HG03103 (cell line): ENCODE results near the gene IKZF2.

ENCODE experiments used
- ATAC-seq: cut with Tn5 transposase; IDR thresholded peaks from one replicate; pipeline ENCODE4 v1.9.1; 2021; ENCODE audit warnings: low read depth; ENCODE audit not compliant: unreplicated experiment

The IKZF2 gene

DNA sequence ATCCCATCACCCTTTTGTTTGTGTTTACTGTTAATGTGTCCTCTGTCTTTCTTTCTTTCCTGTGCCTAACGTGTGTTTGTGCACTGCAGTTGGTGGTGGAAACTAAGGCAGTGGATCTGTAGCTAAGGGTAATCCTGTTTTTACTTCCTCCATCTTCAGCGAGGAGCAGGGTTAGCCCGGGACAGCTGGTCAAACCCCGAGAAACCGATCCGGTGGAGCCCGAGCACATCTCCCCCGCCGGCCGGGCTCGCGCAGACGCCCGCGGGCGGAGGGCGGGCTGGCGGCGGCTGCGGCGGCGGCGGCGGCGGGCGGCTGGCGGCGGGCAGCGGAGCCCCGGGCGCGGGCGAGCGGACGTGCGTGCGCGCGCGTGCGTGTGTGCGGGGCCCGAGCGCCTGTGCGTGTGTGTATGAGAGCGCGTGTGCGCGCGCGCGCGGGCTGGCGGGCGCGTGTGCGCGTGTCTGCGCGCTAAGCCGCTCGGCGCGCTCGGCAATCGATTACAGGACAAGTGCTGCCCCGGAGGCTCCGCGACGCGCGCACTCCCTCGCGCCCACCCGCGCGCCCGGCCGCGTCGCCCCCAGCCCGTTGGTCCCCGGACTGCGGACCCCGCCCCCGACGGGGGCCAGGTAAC is at the start of gene IKZF2:
Gene IKZF2 (minus strand): TSS at position 176 of the 628 bp plus-strand sequence. CDS start 2,983 bp downstream, outside the sequence.
- ATAC-seq: peak; percentile 46

DNA sequence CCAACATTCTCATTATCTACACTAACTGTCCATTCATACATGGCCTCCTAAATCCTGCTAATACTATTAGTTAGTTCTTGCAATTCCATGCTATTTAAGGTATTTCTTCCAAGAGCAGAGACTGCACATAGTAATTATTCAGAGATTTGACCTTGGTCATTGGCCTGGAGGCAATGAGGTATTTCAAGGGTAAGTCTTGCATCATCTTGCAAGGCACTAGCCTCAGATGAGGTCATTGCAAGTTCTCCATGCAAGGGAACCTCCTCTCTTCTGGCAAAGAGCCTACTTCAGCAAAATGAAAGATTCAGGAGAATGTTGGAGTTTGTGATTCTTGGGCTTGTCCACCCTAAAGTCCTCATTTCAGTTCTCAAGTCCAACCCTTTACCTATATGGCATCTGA is 48.5 kb upstream of the IKZF2 start:
- ATAC-seq: no peak

DNA sequence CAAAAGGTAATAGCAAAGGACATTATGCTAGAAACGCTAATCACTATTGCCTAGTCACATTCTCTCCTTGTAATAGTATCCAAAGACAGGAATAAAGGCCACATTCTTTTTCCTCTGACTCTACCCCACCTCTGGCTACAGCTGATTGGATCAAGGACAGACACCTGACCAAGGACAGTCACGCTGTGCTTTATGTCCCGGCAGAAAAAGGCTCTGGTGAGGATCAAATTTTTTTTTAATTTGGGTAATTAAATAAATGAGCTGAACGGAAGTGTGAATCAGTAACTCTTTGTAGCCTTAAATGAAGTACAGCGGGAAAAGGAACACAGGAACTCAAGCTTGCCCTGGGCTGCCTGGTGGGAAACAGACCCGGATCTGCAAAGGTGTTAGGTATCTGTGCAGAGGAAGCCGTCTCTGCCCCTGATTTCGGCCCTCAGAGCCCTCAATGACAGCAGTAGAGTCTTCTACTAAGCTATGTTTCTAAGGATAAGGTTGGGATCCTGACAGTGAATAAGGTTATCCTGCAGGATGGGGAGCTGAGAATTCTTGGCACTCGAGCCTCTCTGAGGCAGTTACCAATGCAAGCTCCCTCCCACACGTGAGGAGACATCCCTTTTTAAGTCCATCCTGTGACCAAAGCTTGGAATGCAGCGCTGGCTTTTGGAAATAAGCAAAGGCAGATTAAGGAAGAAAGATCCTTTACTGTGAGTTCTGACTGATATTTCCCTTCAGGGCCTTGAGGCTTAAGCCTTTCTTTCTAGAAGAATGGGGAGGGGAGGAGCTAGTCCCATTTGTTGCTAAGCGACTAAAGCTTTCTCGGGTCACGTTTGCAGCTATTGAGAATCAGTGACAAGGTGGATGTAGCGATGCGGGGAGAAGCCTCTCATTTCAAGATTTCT is 37.8 kb upstream of the IKZF2 start:
- no peak for ATAC-seq

DNA sequence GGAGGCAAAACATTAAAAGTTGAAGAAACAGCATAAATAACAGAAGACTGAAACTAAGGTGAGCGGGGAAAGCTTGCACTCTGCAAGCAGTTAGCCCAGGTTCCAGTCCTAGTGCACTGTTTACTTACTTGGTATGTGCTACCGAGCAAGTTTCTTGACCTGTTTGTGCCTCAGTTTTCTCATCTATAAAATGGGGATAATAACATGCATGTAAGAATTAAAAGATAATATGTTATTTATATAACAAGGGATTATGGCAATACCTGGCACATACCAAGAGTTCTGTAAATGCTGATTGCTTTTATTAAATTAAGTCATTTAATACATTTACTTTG is 37.1 kb upstream of the IKZF2 start:
- ATAC-seq: no peak

DNA sequence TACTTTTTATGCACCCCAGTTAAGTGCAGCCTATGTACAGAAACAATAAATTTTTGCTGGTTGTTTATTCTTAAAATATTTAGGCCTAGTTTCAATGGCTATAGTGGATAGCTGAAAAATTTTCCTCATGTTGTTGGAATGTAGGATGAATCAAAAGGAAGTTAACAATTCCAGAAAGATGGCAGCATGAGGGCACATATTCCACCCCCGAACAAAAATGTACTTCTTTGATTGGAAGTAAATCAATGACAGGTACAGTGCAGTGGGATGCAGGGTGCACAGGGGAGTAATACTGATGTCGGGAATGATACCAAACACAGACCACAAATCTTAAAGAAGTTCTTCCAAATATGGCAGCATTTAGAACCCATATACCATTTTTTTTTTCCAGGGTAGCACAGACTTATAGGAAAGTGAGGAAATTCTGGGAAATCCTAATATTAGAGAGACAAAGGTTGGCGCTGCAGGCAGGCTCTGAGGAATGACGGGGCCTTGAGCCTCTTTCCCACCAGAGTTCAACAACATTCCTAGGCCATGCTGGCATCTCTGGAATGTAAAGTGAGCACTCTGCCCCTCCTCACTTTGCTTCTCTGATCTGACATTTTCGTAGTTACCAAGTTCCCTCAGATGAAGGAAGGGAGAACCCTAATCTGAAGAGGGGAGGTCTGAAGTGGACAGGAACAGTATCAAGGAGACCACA is 36.6 kb upstream of the IKZF2 start:
- no peak for ATAC-seq

DNA sequence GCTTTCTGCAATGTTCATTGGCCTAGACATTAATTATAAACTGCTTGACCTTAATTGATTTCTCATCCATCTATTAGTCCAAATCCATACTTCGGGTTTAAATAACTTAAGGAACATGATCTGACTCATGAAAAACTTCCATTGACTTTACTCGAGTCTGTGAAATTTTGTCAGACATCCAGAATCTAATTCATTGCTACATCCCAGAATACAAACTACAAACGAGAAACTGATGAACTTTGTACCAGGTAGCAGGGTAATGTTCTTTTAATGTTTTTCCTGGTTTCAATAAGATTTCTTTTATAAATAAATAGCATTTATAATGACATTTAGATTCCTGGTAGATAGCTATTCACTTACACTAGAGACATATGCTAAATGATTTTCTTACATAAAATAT is 36.0 kb upstream of the IKZF2 start:
- no peak for ATAC-seq

DNA sequence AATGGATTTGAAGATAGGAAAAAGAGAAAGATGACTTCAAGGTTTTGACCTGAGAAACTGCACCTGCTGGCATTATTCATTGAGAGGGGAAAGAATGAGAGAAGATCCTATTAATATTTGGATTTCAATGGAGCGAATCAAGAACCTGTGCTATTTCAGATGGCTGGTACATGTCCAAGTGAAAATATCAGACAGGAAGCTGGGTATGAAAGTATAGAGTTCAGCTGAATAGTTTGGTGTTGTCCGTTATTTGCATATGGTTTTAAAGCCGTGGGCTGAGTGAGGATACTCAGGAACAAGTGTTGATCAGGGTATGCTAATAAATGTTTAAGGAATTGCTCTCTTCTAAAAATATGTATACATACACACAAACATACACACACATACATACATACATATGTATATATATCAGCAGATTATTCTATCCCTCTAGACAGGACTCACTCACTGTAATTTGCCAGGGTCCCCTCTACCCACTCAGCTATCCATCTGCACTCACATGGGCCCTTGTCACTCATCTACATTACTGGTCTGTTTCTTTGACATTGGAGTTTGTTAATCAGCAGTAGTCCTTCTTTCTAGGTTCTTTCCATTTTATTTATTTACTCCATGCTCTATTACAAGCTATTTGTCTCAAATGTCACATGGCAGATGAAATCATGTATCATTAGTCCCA is 33.9 kb upstream of the IKZF2 start:
- peak; percentile 92 for ATAC-seq

DNA sequence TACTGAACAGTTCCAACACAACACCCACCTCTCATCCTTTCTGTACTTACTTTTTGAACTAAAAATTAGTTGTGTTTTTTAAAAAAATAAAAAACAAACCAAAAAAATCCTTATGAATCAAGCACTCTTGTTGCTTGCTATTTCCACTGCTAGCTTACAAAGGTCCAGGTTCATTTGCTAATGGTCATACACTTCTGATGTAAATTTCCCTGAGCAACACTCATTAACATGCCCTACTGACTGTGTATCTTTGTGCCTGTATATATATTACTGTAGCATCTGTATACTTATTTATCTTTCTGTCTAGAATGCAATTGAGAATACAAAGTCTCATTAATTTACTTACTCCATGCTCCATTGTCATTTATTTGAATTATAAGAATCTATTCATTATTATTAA is 30.3 kb upstream of the IKZF2 start:
- ATAC-seq: no peak

DNA sequence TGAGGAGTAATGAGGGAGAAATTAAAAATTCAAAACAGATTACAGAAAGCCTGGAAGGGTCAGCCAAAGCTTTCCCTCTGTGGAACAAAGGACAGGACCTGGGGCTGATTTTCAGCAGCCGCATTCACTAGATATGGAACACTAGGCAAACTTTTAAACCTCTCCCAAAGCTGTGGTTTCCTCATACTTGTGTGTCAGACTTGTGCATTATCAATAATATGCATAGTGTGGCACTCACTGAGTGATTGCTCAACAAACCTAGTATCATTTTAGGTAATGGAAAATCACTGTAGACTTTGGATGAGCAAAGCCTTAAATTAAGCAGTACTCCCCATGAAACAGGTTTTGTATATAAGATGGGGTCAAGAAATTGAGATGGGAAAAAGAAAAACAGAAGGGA is 26.3 kb upstream of the IKZF2 start:
- ATAC-seq: no peak

DNA sequence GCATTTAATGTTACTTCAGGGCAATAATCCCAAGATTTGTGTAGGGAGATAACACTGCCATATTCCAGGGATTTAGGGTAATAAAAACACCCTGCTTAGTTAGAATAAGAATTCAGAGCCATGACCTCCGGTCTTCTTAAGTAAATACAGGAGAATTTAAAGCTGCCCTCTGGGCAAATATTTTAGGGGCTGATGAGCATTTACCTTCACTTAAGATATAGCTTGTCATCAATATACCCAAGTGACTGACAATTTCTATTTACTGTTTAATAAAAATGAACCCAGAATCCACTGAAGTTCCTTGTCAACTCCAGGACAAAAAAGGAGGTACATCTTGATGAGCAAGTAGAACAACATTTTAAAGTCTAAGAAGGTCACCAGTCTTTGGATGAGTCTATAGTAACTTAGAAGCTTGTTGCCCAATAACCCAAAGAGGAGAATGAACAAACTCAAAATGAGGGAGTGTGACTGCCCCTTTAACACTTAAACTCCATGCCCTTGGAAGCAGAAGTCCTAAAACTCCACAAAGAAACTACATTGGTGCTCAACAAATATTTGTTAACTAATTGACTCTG is 24.3 kb upstream of the IKZF2 start:
- ATAC-seq: no peak

DNA sequence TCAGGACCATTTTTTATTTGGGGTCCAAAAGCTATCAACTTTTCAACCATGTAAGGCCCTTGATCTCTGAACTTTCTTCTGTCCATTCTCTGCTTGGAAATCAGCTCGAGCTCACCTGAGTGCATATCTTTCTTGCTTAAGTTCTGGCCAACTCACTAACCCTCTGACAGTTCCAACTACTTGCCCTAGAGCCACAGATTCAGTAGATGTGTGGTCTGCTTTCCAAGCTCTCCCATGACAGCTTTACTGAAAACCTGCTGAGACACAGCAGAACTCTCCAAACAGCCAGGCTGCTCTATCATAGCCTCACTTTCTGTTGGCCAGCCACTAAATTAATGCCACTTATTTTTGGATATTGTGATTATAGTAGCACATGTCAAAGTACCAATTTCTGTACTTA is 21.2 kb upstream of the IKZF2 start:
- ATAC-seq: no peak

DNA sequence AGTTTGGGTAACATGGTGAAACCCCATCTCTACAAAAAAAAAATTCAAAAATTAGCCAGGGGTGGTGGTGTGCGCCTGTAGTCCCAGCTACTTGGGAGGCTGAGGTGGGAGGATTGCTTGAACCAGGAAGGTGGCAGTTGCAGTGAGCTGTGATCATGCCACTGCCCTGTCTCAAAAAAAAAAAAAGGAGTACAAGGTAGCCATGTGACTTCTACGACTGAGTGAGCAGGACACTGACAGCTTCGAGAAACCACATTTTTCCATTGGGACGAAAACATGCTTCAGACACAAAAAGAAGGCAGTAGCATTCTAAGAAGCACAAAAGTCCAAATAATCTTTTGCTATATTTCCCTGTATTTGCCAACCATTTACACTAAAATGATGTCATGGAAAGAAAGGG is 19.7 kb upstream of the IKZF2 start:
- no peak for ATAC-seq

DNA sequence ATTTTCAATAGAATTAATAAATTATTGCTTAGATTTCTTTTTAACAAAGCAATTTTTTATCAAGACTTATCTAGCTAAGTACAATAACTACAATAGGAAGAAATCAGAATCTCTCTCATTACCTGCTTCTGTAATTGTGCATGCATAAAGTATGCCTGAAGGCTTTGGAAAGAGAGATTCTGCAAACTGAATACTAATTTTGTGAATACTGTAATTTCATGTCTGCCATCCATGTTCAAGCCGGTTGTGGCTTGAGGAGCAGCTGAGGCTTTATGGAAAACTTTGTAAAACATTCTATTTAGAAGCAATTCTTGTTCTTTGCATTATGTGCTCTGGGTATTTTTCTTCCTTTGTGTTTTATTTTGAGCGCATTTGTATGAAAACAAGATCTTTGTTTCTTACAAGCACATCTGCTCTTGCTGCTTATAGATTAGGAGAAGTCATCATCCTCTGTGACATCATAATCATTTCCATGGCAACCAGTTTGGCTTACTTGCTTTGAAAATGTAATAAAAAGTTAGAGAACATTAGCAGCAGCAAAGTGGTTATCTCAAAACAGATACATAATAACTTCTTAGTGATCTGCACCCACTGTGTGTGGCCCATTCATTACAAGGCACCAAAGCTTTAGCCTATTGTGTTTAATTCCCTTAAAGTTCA is 16.0 kb upstream of the IKZF2 start:
- no peak for ATAC-seq

DNA sequence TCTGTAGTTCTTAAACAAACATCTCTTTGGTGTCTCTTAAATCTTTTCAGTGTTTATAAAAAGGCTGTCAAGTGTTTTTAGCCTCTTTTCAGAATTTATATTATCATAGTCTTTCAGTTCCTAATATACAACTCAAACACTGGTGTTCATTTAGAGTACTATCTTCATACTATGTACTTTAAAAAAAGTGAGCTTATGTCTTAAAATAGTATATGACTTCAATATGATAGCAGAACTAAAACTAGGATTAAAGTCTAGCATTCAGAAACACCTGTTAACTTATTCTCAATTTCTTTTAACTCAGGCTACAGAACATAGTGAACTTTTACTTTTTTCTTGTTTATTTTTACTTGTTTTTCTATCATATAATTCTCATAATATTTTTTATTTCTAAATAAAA is 14.7 kb upstream of the IKZF2 start:
- ATAC-seq: peak; percentile 98

DNA sequence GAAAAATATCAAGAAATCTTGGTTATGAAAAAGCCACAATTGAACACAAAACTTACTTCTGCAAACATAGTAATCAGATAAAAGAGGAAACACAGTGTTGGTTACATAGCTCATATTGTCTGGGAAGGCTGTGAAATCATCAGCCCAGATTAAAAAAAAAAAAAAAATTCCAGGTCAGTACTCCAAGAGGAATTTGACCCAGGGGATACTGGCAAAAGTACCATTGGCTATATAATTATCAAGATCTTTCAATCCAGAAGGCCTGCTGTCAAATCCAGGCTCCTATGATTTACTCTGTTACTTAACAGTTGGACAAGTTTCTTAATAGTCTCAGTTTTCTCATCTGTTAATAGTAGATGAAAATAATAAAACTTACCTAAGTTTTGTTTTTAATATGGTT is 12.9 kb upstream of the IKZF2 start:
- no peak for ATAC-seq

DNA sequence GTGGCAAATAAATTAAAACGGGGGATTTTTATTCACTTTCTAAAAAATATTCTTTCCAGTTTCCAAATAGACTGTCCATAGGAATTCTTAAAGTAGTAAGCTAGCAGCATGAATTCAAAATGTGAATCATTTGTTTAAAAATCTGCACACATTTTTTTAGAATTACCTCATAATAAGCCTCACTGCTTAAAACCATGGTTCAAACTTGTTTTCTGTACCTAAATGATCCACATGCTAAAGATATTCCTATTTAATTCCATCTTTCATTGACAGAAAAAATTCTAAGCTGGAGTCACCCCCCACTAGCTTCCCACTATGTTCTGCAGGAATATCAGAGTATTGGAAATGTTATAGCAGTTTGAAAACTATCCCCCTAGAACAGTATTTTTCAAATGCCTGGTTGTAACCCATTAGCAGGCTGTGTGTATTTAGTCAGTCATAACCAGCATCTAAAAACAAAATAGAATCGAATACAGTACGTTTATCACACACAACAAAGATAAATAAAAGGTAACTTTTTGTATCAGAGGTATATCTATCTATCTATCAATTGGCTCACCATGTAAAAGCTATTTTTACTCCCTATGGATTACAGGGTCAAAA is 11.2 kb upstream of the IKZF2 start:
- ATAC-seq: no peak

DNA sequence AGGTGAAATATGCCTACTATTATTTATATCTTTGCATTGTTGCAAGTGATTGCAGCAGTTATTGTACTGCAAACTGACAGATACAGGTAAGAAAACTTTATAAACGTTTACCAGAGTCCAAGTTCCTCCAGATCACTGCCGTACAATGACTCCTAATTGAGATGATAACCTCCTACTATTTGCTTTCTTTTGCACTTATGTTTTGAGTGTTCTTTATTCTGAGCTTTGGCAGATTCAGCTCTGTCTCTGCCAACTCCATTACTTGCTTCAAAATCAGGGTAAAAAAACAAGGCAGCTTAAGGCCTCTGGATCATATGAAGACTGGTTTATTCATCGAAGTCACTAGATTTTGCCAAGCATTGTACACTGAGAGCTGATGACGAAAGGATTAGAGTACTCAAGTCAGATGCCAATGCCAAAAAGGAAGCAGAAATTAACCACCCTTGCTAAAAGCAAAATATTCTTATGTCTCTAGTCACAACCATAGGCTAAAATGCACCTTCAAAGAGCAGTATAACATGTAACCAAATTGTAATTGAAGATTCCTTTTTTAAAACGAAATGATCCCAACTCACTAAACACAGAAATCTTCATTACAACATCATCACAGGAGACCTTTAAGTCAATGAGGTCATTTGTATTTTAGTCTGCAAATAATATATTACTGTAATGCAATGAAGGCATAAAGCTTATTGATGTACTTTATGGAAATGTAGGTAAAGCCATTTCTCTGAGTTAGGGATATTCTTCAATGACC is 10.5 kb upstream of the IKZF2 start:
- no peak for ATAC-seq

DNA sequence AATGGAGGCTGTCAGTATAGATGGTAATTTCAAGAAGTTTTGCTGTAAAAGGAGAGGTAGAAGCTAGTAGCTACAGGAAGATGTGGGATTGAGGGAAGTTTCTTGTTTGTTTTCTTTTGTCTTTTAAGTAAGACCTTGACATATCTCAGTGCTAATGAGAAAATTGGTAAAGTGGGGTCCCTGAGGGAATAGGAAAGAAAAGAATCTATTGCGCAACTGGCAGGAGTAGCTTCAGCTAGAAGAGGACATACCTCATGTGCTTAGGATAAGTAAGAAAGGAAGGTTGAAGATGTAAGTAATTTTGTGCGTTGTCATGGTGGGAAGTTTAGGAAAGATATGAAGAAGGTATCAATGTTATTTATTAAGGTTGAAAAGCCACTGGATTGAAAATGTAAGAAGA is 8.4 kb upstream of the IKZF2 start:
- no peak for ATAC-seq

DNA sequence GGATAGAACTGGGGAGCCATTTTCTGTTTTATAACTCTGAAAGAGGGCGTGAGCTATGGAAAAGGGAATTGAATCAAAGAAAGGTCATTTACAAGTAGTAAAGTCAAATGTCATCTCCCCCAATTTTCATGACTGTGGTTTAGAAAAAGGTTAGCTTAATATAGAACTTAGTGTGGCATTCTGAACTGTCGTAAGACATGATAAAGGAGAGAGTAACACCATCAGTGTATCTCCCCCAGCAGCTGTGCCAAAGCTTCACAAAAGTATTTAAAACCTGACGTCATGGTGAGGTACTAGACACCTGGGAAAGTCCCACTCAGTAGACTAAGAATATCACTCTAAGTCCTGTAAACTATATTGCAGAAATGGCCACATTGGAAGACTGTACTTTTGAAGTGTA is 5.8 kb upstream of the IKZF2 start:
- ATAC-seq: peak; percentile 58
